Putamen (tissue), 1 donor: ENCODE data around the gene GPC1.
A peak's percentile ranks its signal among the peaks of the same experiment; 100 is the strongest.
"Not testable (repeated sequence)": the region's sequence is repeated elsewhere in the genome, so short reads cannot be mapped to it uniquely, and the experiment has no call there.

Source experiments
- DNase-seq: peaks from one replicate; pipeline ENCODE4 v3.0.0-alpha.2; 2016; ENCODE audit warnings: low spot score

GPC1 gene

GRCh38 chr2:240435457-240435947 lies at the start of gene GPC1:
Gene GPC1 (plus strand): TSS chr2:240435663. CDS start chr2:240435919, 256 bp downstream.
- peak; percentile 77 for DNase-seq

- no peak for DNase-seq
These were observed 49.1 kb upstream of the GPC1 start for GRCh38 chr2:240386326-240386725.

- not testable (repeated sequence) for DNase-seq
These were observed 48.7 kb upstream of the GPC1 start for GRCh38 chr2:240386743-240387142.

GRCh38 chr2:240387325-240387668 lies 48.2 kb upstream of the GPC1 start:
- no peak for DNase-seq

GRCh38 chr2:240387669-240388358 lies 47.6 kb upstream of the GPC1 start:
- DNase-seq, result peak; percentile 14

GRCh38 chr2:240388471-240389301 lies 46.8 kb upstream of the GPC1 start:
- no peak for DNase-seq

GRCh38 chr2:240389302-240389805 lies 46.1 kb upstream of the GPC1 start:
- DNase-seq, result no peak

GRCh38 chr2:240390091-240391073 lies 45.1 kb upstream of the GPC1 start:
- no peak for DNase-seq

GRCh38 chr2:240391111-240392051 lies 44.1 kb upstream of the GPC1 start:
- DNase-seq, result no peak

- no peak for DNase-seq
These were observed 43.1 kb upstream of the GPC1 start for GRCh38 chr2:240392084-240392947.

- no peak for DNase-seq
These were observed 42.3 kb upstream of the GPC1 start for GRCh38 chr2:240392948-240393830.

GRCh38 chr2:240393831-240394410 lies 41.5 kb upstream of the GPC1 start:
- no peak for DNase-seq

- DNase-seq, result no peak
These were observed 40.9 kb upstream of the GPC1 start for GRCh38 chr2:240394549-240394948.

GRCh38 chr2:240395448-240395847 lies 40.0 kb upstream of the GPC1 start:
- no peak for DNase-seq

GRCh38 chr2:240395896-240396622 lies 39.4 kb upstream of the GPC1 start:
- DNase-seq, result no peak

- no peak for DNase-seq
These were observed 38.6 kb upstream of the GPC1 start for GRCh38 chr2:240396623-240397541.

- DNase-seq, result no peak
These were observed 37.9 kb upstream of the GPC1 start for GRCh38 chr2:240397542-240397916.
